H1 (cell line): ENCODE results near the gene PRR30. TPM values are rescaled to one million over a fixed set of nuclear protein-coding genes. Genes with fewer than 3 reads are reported as not detected.

ENCODE experiments used
- CTCF ChIA-PET: fragments of 300-600 bp; sonication (Branson Sonifier 250); formaldehyde crosslinking; loops from one replicate; lab custom pipeline; 2021; ENCODE audit not compliant: partially characterized antibody; lab: Charles Lee
- POLR2A ChIA-PET: fragments of 300-600 bp; sonication (Branson Sonifier 250); formaldehyde crosslinking; loops from one replicate; lab custom pipeline; 2021; ENCODE audit warnings: inconsistent platforms; ENCODE audit not compliant: partially characterized antibody; lab: Charles Lee
- DNase-seq, 2 experiments: peaks; one replicate each; pipeline versions ENCODE4 v3.0.0 to v3.0.0-alpha.2; 2010 to 2022; ENCODE audit warnings: low spot score in 2 of 2, low read depth in 1 of 2, mixed read lengths in 1 of 2
- FAIRE-seq: peaks from 2 replicates; lab custom pipeline; 2011; peaks lifted over from hg19 to GRCh38; lab: Jason Lieb, UNC
- H2AFZ ChIP-seq: 2 replicates; pipeline ENCODE4 v1.8.1; 2012; ENCODE audit warnings: low read length, inconsistent platforms
- H2AK5ac ChIP-seq: 2 replicates; pipeline ENCODE4 v1.6.1; 2013; ENCODE audit warnings: low read depth, low read length
- H2BK120ac ChIP-seq: replicated peaks from 2 replicates; pipeline ENCODE3; 2013; ENCODE audit warnings: low read depth, low read length, inconsistent platforms
- H2BK12ac ChIP-seq: 2 replicates; pipeline ENCODE4 v1.6.1; 2013; ENCODE audit warnings: low read depth, low read length
- H2BK15ac ChIP-seq: 2 replicates; pipeline ENCODE4 v1.6.1; 2013; ENCODE audit warnings: low read length
- H2BK20ac ChIP-seq: 2 replicates; pipeline ENCODE4 v1.6.1; 2013; ENCODE audit warnings: low read length
- H2BK5ac ChIP-seq: 2 replicates; pipeline ENCODE4 v1.6.1; 2013; ENCODE audit warnings: low read depth, low read length
- H3K14ac ChIP-seq: 2 replicates; pipeline ENCODE4 v1.6.1; 2013; ENCODE audit warnings: inconsistent platforms; ENCODE audit not compliant: insufficient read length
- H3K18ac ChIP-seq: 2 replicates; pipeline ENCODE4 v1.6.1; 2013; ENCODE audit warnings: low read length; ENCODE audit errors: extremely low read depth
- H3K23ac ChIP-seq: 2 replicates; pipeline ENCODE4 v1.6.1; 2013; ENCODE audit warnings: inconsistent platforms; ENCODE audit not compliant: insufficient read length
- H3K23me2 ChIP-seq: 2 replicates; pipeline ENCODE4 v1.6.1; 2013; ENCODE audit warnings: low read depth, low read length
- H3K27ac ChIP-seq: 2 replicates; pipeline ENCODE4 v1.6.1; 2011; ENCODE audit warnings: low read depth, low read length, inconsistent platforms
- H3K27me3 ChIP-seq, 4 experiments: replicated peaks in 1 of 4; 1 replicate in 1 of 4; 2 replicates in 3 of 4; pipeline versions ENCODE4 v1.6.1 to v1.8.1; 2011 to 2013; ENCODE audit warnings: low read length in 3 of 4, mild to moderate bottlenecking in 3 of 4, inconsistent platforms in 2 of 4, mixed read lengths in 2 of 4, moderate library complexity in 1 of 4; ENCODE audit not compliant: control insufficient read depth in 3 of 4, insufficient read depth in 3 of 4; ENCODE audit errors: extremely low read depth in 1 of 4
- H3K36me3 ChIP-seq, 4 experiments: 2 replicates each; pipeline versions ENCODE4 v1.6.1 to v1.8.1; 2011 to 2013; ENCODE audit warnings: mild to moderate bottlenecking in 4 of 4, low read length in 3 of 4, moderate library complexity in 2 of 4, control low read depth in 1 of 4, inconsistent platforms in 1 of 4; ENCODE audit not compliant: insufficient read depth in 4 of 4, control insufficient read depth in 2 of 4
- H3K4ac ChIP-seq: replicated peaks from 2 replicates; pipeline ENCODE3; 2013; ENCODE audit warnings: low read length, low read depth, mixed read lengths, inconsistent platforms; ENCODE audit not compliant: insufficient read length
- H3K4me1 ChIP-seq, 4 experiments: replicated peaks in 1 of 4; 1 replicate in 1 of 4; 2 replicates in 3 of 4; pipeline versions ENCODE4 v1.6.1 to v1.8.1; 2011 to 2013; ENCODE audit warnings: low read length in 3 of 4, inconsistent platforms in 2 of 4, mixed read lengths in 1 of 4; ENCODE audit not compliant: insufficient read depth in 4 of 4, control insufficient read depth in 3 of 4
- H3K4me2 ChIP-seq, 2 experiments: 2 replicates each; pipeline versions ENCODE4 v1.6.1 to v1.8.1; 2011 to 2013; ENCODE audit warnings: low read depth in 2 of 2, low read length in 2 of 2, control low read depth in 1 of 2, inconsistent platforms in 1 of 2, mild to moderate bottlenecking in 1 of 2; ENCODE audit not compliant: insufficient read depth in 1 of 2
- H3K4me3 ChIP-seq, 4 experiments: fragments of 200-600, 300-600 bp in 1 of 4; sonication (generic), shearing (Covaris generic), sonication (Bioruptor Twin) in 1 of 4; 2 replicates each; pipeline versions ENCODE4 v1.5.1 to v1.8.1; 2011 to 2016; ENCODE audit warnings: low read length in 4 of 4, low read depth in 3 of 4, control low read depth in 2 of 4, inconsistent platforms in 2 of 4, mild to moderate bottlenecking in 2 of 4, mixed read lengths in 1 of 4, moderate library complexity in 1 of 4; ENCODE audit not compliant: insufficient read depth in 2 of 4; ENCODE audit errors: extremely low read depth in 1 of 4
- H3K56ac ChIP-seq: replicated peaks from 2 replicates; pipeline ENCODE3; 2013; ENCODE audit warnings: low read depth, mild to moderate bottlenecking, mixed read lengths, low read length, inconsistent platforms; ENCODE audit not compliant: insufficient read length
- H3K79me1 ChIP-seq: 2 replicates; pipeline ENCODE4 v1.6.1; 2013; ENCODE audit warnings: low read depth, low read length, control low read depth
- H3K79me2 ChIP-seq, 2 experiments: 2 replicates each; pipeline versions ENCODE4 v1.6.1 to v1.8.1; 2012 to 2013; ENCODE audit warnings: low read length in 2 of 2, mild to moderate bottlenecking in 2 of 2, inconsistent platforms in 1 of 2; ENCODE audit not compliant: insufficient read depth in 2 of 2, control insufficient read depth in 1 of 2
- H3K9ac ChIP-seq, 4 experiments: replicated peaks in 1 of 4; 1 replicate in 1 of 4; 2 replicates in 3 of 4; pipeline versions ENCODE4 v1.6.1 to v1.8.1; 2011 to 2013; ENCODE audit warnings: low read depth in 3 of 4, low read length in 3 of 4, control low read depth in 2 of 4, mild to moderate bottlenecking in 2 of 4, moderate library complexity in 2 of 4, inconsistent platforms in 1 of 4; ENCODE audit errors: extremely low read depth in 1 of 4
- H3K9me3 ChIP-seq, 2 experiments: 2 replicates each; pipeline versions ENCODE4 v1.6.1 to v1.8.1; 2012 to 2013; ENCODE audit warnings: mild to moderate bottlenecking in 2 of 2, moderate library complexity in 2 of 2, control low read depth in 1 of 2, inconsistent platforms in 1 of 2, low read depth in 1 of 2, low read length in 1 of 2, mixed read lengths in 1 of 2; ENCODE audit not compliant: insufficient read depth in 2 of 2
- H4K20me1 ChIP-seq, 2 experiments: replicated peaks in 1 of 2; 2 replicates each; pipeline versions ENCODE3 to v1.8.1; 2011 to 2013; ENCODE audit warnings: inconsistent platforms in 2 of 2, low read length in 2 of 2, mild to moderate bottlenecking in 1 of 2; ENCODE audit not compliant: insufficient read depth in 2 of 2, control insufficient read depth in 1 of 2
- H4K5ac ChIP-seq: 2 replicates; pipeline ENCODE4 v1.6.1; 2013; ENCODE audit warnings: low read length, low read depth, mixed read lengths, inconsistent platforms; ENCODE audit not compliant: insufficient read length
- H4K8ac ChIP-seq: 2 replicates; pipeline ENCODE4 v1.8.0; 2013; ENCODE audit warnings: mild to moderate bottlenecking, moderate library complexity, low read length, inconsistent platforms; ENCODE audit not compliant: insufficient read depth; ENCODE audit errors: extremely low read depth
- H4K91ac ChIP-seq: replicated peaks from 2 replicates; pipeline ENCODE3; 2013; ENCODE audit warnings: low read length, mixed read lengths, inconsistent platforms; ENCODE audit not compliant: insufficient read length
- CBX8 ChIP-seq: fragments of 300-800, 300-1000 bp; sonication (generic); IDR thresholded peaks from 2 replicates; pipeline ENCODE4 v1.7.1; 2016; ENCODE audit warnings: low read depth, low read length, borderline replicate concordance
- CHD1 ChIP-seq: IDR thresholded peaks from 2 replicates; pipeline ENCODE4 v1.6.1; 2012; ENCODE audit warnings: low read depth, low read length, improper control_type of control experiment
- CREB1 ChIP-seq: IDR thresholded peaks from 2 replicates; pipeline ENCODE4 v1.6.1; 2012; ENCODE audit warnings: inconsistent platforms
- CTBP2 ChIP-seq: IDR thresholded peaks from 2 replicates; pipeline ENCODE4 v1.7.0; 2011; ENCODE audit warnings: borderline replicate concordance, mild to moderate bottlenecking, moderate library complexity, mixed read lengths, low read length; ENCODE audit not compliant: insufficient read depth, insufficient read length
- EZH2 ChIP-seq: fragments of 200-600 bp; sonication (generic); IDR thresholded peaks from 2 replicates; pipeline ENCODE4 v1.7.1; 2012; ENCODE audit warnings: low read depth, mild to moderate bottlenecking, moderate library complexity, low read length, inconsistent platforms; ENCODE audit not compliant: severe bottlenecking
- RAD21 ChIP-seq, 2 experiments: IDR thresholded peaks in 1 of 2; conservative IDR thresholded peaks in 1 of 2; 2 replicates each; pipeline ENCODE4 v1.6.1; 2011; ENCODE audit warnings: low read depth in 2 of 2, low read length in 2 of 2, improper control_type of control experiment in 1 of 2, inconsistent platforms in 1 of 2, mild to moderate bottlenecking in 1 of 2, moderate library complexity in 1 of 2
- RXRA ChIP-seq: IDR thresholded peaks from 2 replicates; pipeline ENCODE4 v1.6.1; 2011; ENCODE audit warnings: low read depth, mild to moderate bottlenecking, low read length, moderate library complexity; ENCODE audit not compliant: insufficient read depth
- SIN3A ChIP-seq, 2 experiments: IDR thresholded peaks in 1 of 2; conservative IDR thresholded peaks in 1 of 2; 2 replicates each; pipeline ENCODE4 v1.6.1; 2011 to 2012; ENCODE audit warnings: low read length in 2 of 2, improper control_type of control experiment in 1 of 2, low read depth in 1 of 2, mild to moderate bottlenecking in 1 of 2
- SIX5 ChIP-seq: IDR thresholded peaks from 2 replicates; pipeline ENCODE4 v1.6.1; 2011; ENCODE audit warnings: mild to moderate bottlenecking, low read depth, low read length
- WGBS, 2 experiments: shearing (Covaris generic) in 1 of 2; methylation state at CpG; one replicate each; pipeline versions ENCODE4 v1.1.6 to v1.1.7; 2013 to 2015; ENCODE audit warnings: low lambda C conversion rate in 2 of 2, mixed read lengths in 2 of 2, inconsistent platforms in 1 of 2, low coverage in 1 of 2, missing lambda C conversion rate in 1 of 2; ENCODE audit not compliant: insufficient replicate concordance in 2 of 2, insufficient coverage in 1 of 2, insufficient read length in 1 of 2; ENCODE audit errors: extremely low coverage in 1 of 2, missing lambda C conversion rate in 1 of 2; 5-methylcytosine and 5-hydroxymethylcytosine counted together
- polyA plus RNA-seq, 7 experiments: library from polyadenylated mRNA; depleted of rRNA in 3 of 7; stranded (reverse) in 5 of 7; unstranded in 2 of 7; fragments of >200 nt in 5 of 7; fragments of 200-250 nt in 2 of 7; gene quantifications; 1 replicate in 5 of 7; 2 replicates in 1 of 7; 4 replicates in 1 of 7; pipeline versions ENCODE4 v1.2.1 to v1.2.3, GENCODE V29; 2011 to 2013; ENCODE audit warnings: missing spikeins in 2 of 7, mixed read lengths in 2 of 7
- total RNA-seq: library from RNA; stranded (reverse); fragmentation: NEBNext Ultra II Directional; extraction: Animal tissue kit (Norgen Biotek cat#: 25700); gene quantifications from 2 replicates; pipeline ENCODE4 v1.2.1, GENCODE V29; 2021

Gene PRR30
- total and polyA plus RNA-seq, 2 of the 8 experiments (the other 6 are each of a cell fraction or from before 2014, with no cell fraction given): not detected

DNA sequence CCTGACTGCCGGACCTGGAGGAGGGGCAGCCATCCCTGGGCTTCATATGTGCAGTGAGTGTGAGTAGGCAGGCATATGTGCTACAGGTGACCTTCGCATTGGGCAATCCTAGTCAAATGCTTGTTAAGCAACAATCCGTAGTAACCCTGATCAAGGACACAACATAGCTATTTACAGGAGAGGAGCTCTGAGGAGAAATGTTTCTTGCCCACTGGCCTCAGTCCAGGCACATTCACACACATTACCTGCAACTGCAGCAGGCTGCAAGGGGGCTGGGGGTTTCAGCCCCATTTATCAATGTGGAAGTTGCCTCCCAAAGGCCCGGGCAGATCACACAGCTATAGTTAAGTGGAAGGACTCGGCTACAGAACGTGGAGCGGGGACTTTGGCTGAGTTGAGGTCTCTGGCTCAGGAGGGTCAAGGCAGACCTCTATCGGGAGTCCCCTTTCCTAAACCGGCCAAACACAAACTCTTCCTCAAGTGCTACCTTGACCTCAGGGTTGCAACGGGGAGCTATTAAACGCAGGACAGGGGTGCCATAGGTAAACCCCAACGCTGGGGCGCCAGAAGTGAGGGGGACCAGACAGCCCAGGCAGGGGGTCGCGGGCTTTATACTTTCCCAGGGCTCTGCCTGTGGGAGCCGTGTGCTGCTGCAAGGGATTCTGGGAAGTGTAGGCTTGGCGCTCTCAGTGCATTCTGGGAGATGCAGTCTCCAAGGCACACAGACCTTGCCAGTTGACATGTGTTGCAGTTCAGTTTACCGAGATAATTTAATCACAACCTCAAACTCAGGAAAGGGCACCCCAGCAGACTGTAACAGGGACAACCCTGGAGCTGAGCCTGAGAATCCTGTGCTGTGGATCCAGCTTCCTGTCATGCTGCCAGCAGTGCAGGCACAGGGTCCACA lies 43.2 kb downstream of the PRR30 start:
- CTCF ChIA-PET: interaction anchor here (0.7 to 12.7 kb wide), 19 partner anchors 9 to 207 kb away, joined by 3 to 120 read pairs (median 5); partner anchors contain the start of genes KHK, PREB, TMEM214 and TRIM54
- peak; percentile 32 for FAIRE-seq
- no peak overlapping the region for H3K9ac ChIP-seq
- no peak for TF ChIP-seq EZH2
- TF ChIP-seq CHD1: no peak
- TF ChIP-seq SIX5: peak; percentile 89
- no peak for TF ChIP-seq CBX8
- TF ChIP-seq RXRA: no peak
- no peak for TF ChIP-seq CTBP2
- 0 out of 4 replicates have a peak, but pooled peaks of 1 of the 2 experiments have one; percentile 59 for TF ChIP-seq SIN3A (conservative IDR thresholded peaks at IDR 0.05 in 1 of 2, IDR thresholded peaks at IDR 0.05 in 1 of 2; ENCODE audit: low read depth in 1 of 2, low read length in 2 of 2)
- no peak for TF ChIP-seq RAD21 (IDR thresholded peaks at IDR 0.05 in 1 of 2, conservative IDR thresholded peaks at IDR 0.05 in 1 of 2; ENCODE audit: low read depth in 2 of 2, low read length in 2 of 2)
- peak; percentile 44; the same call in 1 of the 2 replicates for TF ChIP-seq CREB1

More for the DNA sequence above, 43.2 kb downstream of the PRR30 start:
- Histone ChIP-seq H3K4me3 (peak overlapping the region; percentile 14 to 53 (median 40); a peak in 5 of 8 replicates), H3K27me3 (no peaks in the 10 kb centered on the region), H3K36me3 (no peaks in the 10 kb centered on the region), H3K18ac (0 out of 2 replicates have a peak overlapping the region, but pooled peaks have one; percentile 80), H3K56ac (no peak overlapping the region), H3K23ac (no peak overlapping the region), H2BK5ac (no peak overlapping the region), H4K5ac (peak overlapping the region; percentile 63), H3K79me1 (no peaks in the 10 kb centered on the region; the same call in 1 of the 2 replicates), H3K4me1 (peaks cover 0 to 2% (median under 1%) of the 10 kb centered on the region in 4 experiments; a peak in 2 of 7 replicates), H3K27ac (no peak overlapping the region), H2AK5ac (no peak overlapping the region), H2BK12ac (0 out of 2 replicates have a peak overlapping the region, but pooled peaks have one; percentile 14), H3K23me2 (no peaks in the 10 kb centered on the region), H3K4ac (no peak overlapping the region), H2BK20ac (peak overlapping the region; percentile 55; the same call in 1 of the 2 replicates), H2BK120ac (no peak overlapping the region), H2AFZ (peak overlapping the region; percentile 80), H3K14ac (no peak overlapping the region), H2BK15ac (peak overlapping the region; percentile 75; the same call in 1 of the 2 replicates), H4K8ac (0 out of 2 replicates have a peak overlapping the region, but pooled peaks have one; percentile 6), H3K4me2 (peak overlapping the region; percentile 61 to 70), H3K9me3 (no peaks in the 10 kb centered on the region), H4K91ac (no peak overlapping the region), H4K20me1 (peaks cover 0 to 6% of the 10 kb centered on the region in 2 experiments), H3K79me2 (no peaks in the 10 kb centered on the region)
- 34% methylated on average over 18 of the region's 18 CpGs; no CpG with 5 or more reads in 1 of the 2 experiments for WGBS, 2 experiments
- POLR2A ChIA-PET: interaction anchor here (1.1 to 1.8 kb wide), 7 partner anchors 9 to 138 kb away, joined by 3 to 5 read pairs (median 4); partner anchors contain the start of genes ABHD1, ATRAID, CAD and SLC5A6
- DNase-seq: peak in 1 of 2 experiments; percentile 81
